HG03175 (cell line): ENCODE data around the gene C11orf98.

ENCODE experiments used
- ATAC-seq: cut with Tn5 transposase; IDR thresholded peaks from one replicate; pipeline ENCODE4 v1.9.1; 2021; ENCODE audit warnings: mild to moderate bottlenecking, moderate library complexity; ENCODE audit not compliant: unreplicated experiment

Gene C11orf98

DNA sequence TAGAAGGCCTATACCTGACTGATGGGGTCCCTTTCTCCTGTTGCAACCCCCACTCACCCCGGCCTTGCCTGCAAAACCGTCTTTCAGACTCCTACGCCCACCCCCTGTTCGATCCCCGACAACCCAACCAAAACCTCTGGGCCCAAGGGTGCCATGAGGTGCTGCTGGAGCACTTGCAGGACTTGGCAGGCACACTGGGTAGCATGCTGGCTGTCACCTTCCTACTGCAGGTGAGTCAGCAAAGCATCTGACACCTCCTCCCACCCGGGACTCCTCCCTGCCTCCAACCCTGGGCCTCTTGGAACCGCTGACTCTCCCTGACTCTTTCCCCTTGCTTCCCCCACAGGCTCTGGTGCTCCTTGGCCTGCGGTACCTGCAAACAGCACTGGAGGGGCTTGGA lies 50.7 kb downstream of the C11orf98 start:
- no peak for ATAC-seq

DNA sequence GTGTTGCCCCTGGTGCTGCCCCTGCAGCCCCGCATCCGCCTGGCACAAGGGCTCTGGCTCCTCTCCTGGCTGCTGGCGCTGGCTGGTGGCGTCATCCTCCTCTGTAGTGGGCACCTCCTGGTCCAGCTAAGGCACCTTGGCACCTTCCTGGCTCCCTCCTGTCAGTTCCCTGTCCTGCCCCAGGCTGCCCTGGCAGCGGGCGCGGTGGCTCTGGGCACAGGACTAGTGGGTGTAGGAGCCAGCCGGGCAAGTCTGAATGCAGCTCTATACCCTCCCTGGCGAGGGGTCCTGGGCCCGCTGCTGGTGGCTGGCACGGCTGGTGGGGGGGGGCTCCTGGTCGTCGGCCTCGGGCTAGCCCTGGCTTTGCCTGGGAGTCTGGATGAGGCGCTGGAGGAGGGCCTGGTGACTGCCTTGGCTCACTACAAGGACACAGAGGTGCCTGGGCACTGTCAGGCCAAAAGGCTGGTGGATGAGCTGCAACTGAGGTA lies 51.7 kb downstream of the C11orf98 start:
- ATAC-seq: no peak
